ENCODE measurements around the gene HNRNPH2.

HNRNPH2 gene

GRCh38 chrX:101407748-101408531, at the start of gene HNRNPH2, which contains the start of gene GLA:
Gene HNRNPH2 (plus strand): TSS chrX:101408222. CDS start chrX:101411989, 3,767 bp downstream.
Gene GLA (minus strand): TSS chrX:101407925. CDS start chrX:101407903, 22 bp downstream.
- peak; percentile 94 for DNase-seq

GRCh38 chrX:101359966-101360365, 48.1 kb upstream of the HNRNPH2 start:
- DNase-seq, result no peak

GRCh38 chrX:101360390-101360789, 47.6 kb upstream of the HNRNPH2 start:
- no peak for DNase-seq

- no peak for DNase-seq
Observed at GRCh38 chrX:101362116-101362515, 45.9 kb upstream of the HNRNPH2 start.

- no peak for DNase-seq
Observed at GRCh38 chrX:101362757-101363156, 45.3 kb upstream of the HNRNPH2 start.

- DNase-seq, result no peak
Observed at GRCh38 chrX:101365301-101365795, 42.7 kb upstream of the HNRNPH2 start.

- no peak for DNase-seq
Observed at GRCh38 chrX:101368800-101369199, 39.2 kb upstream of the HNRNPH2 start.

- DNase-seq, result no peak
Observed at GRCh38 chrX:101369687-101370086, 38.3 kb upstream of the HNRNPH2 start.

- DNase-seq, result no peak
Observed at GRCh38 chrX:101370888-101371504, 37.0 kb upstream of the HNRNPH2 start.

GRCh38 chrX:101377547-101377946, 30.5 kb upstream of the HNRNPH2 start:
- no peak for DNase-seq

- no peak for DNase-seq
Observed at GRCh38 chrX:101383679-101384205, 24.3 kb upstream of the HNRNPH2 start.

- DNase-seq, result no peak
Observed at GRCh38 chrX:101385026-101385684, 22.9 kb upstream of the HNRNPH2 start.

- DNase-seq, result no peak
Observed at GRCh38 chrX:101385795-101386541, 22.1 kb upstream of the HNRNPH2 start, which contains the start of gene BTK. Gene BTK (minus strand): TSS chrX:101386191. CDS start chrX:101375284, 10,907 bp downstream.

- no peak for DNase-seq
Observed at GRCh38 chrX:101386542-101386885, 21.5 kb upstream of the HNRNPH2 start.

- DNase-seq, result no peak
Observed at GRCh38 chrX:101388604-101389003, 19.4 kb upstream of the HNRNPH2 start.

- peak; percentile 90 for DNase-seq
Observed at GRCh38 chrX:101390664-101391525, 17.1 kb upstream of the HNRNPH2 start, which contains the start of gene RPL36A. Gene RPL36A (plus strand): TSS chrX:101391011. CDS start chrX:101391044, 33 bp downstream.

GRCh38 chrX:101391831-101392230, 16.2 kb upstream of the HNRNPH2 start:
- DNase-seq, result no peak

GRCh38 chrX:101393530-101394305, 14.3 kb upstream of the HNRNPH2 start:
- DNase-seq, result no peak

GRCh38 chrX:101394372-101394771, 13.7 kb upstream of the HNRNPH2 start:
- no peak for DNase-seq

GRCh38 chrX:101395789-101396188, 12.2 kb upstream of the HNRNPH2 start:
- DNase-seq, result no peak

- DNase-seq, result no peak
Observed at GRCh38 chrX:101397779-101398178, 10.2 kb upstream of the HNRNPH2 start.
